Neural cell (in vitro differentiated cells): Measurements from ENCODE around the gene COL19A1. TPM values are rescaled to one million over a fixed set of nuclear protein-coding genes. Genes with fewer than 3 reads are reported as not detected.

Source experiments
- H2AFZ ChIP-seq: fragments of 200-600, 300-800 bp; sonication (generic), shearing (Covaris generic); 2 replicates; pipeline ENCODE4 v1.6.0; 2014; ENCODE audit warnings: low read depth, mild to moderate bottlenecking, antibody characterized with exemption, low read length, moderate library complexity
- H3F3A ChIP-seq: fragments of 200-600 bp; shearing (Covaris generic); 2 replicates; pipeline ENCODE4 v1.6.1; 2016; ENCODE audit warnings: mild to moderate bottlenecking, moderate library complexity, mixed read lengths, antibody characterized with exemption, low read length; ENCODE audit not compliant: insufficient read depth, poor library complexity, severe bottlenecking
- H3K27ac ChIP-seq: fragments of 200-600, 300-800 bp; sonication (generic), shearing (Covaris generic); 2 replicates; pipeline ENCODE4 v1.5.1; 2014; ENCODE audit warnings: mild to moderate bottlenecking, low read length, moderate library complexity
- H3K27me3 ChIP-seq: fragments of 300-800, 200-600 bp; sonication (generic), shearing (Covaris generic); 2 replicates; pipeline ENCODE4 v1.6.0; 2014; ENCODE audit warnings: mild to moderate bottlenecking, low read depth, low read length, moderate library complexity; ENCODE audit not compliant: insufficient read depth
- H3K36me3 ChIP-seq: fragments of 300-800, 200-600 bp; sonication (generic), shearing (Covaris generic); 2 replicates; pipeline ENCODE4 v1.5.1; 2014; ENCODE audit warnings: mild to moderate bottlenecking, antibody characterized with exemption, low read length, moderate library complexity; ENCODE audit not compliant: insufficient read depth
- H3K4me2 ChIP-seq: fragments of 300-800, 200-600 bp; sonication (generic), shearing (Covaris generic); 2 replicates; pipeline ENCODE4 v1.6.0; 2014; ENCODE audit warnings: mild to moderate bottlenecking, low read length
- H3K4me3 ChIP-seq: fragments of 300-800, 200-600 bp; sonication (generic), shearing (Covaris generic); 2 replicates; pipeline ENCODE4 v1.5.1; 2014; ENCODE audit warnings: mild to moderate bottlenecking, low read length, moderate library complexity
- H3K79me2 ChIP-seq: fragments of 200-600 bp; shearing (Covaris generic); replicated peaks from 2 replicates; pipeline ENCODE4 v1.6.0; 2014; ENCODE audit warnings: mild to moderate bottlenecking, low read length, moderate library complexity; ENCODE audit not compliant: insufficient read depth
- H3K9ac ChIP-seq: fragments of 300-800, 200-600 bp; sonication (generic), shearing (Covaris generic); 2 replicates; pipeline ENCODE4 v1.6.1; 2016; ENCODE audit warnings: mild to moderate bottlenecking, low read length, mixed read lengths
- H3K9me2 ChIP-seq: fragments of 200-600 bp; shearing (Covaris generic); 2 replicates; pipeline ENCODE4 v1.6.1; 2016; ENCODE audit warnings: mild to moderate bottlenecking, low read length, mixed read lengths; ENCODE audit not compliant: insufficient read depth
- H3K9me3 ChIP-seq: fragments of 200-600, 300-800 bp; sonication (generic), shearing (Covaris generic); 2 replicates; pipeline ENCODE4 v1.6.1; 2016; ENCODE audit warnings: mild to moderate bottlenecking, mixed run types, low read length, moderate library complexity, mixed read lengths
- H4K20me1 ChIP-seq: fragments of 200-600 bp; shearing (Covaris generic); 2 replicates; pipeline ENCODE4 v1.6.1; 2016; ENCODE audit warnings: mild to moderate bottlenecking, mixed run types; ENCODE audit not compliant: insufficient read depth
- CTCF ChIP-seq: fragments of 450-650 bp; IDR thresholded peaks from 2 replicates; pipeline ENCODE4 v1.5.1; 2014; ENCODE audit warnings: antibody characterized with exemption, mild to moderate bottlenecking, moderate library complexity; ENCODE audit not compliant: poor library complexity, severe bottlenecking
- EP300 ChIP-seq: fragments of 450-650 bp; conservative IDR thresholded peaks from 2 replicates; pipeline ENCODE4 v1.6.1; 2014; ENCODE audit warnings: antibody characterized with exemption, mild to moderate bottlenecking, moderate library complexity; ENCODE audit not compliant: poor library complexity, severe bottlenecking
- EZH2 ChIP-seq: fragments of 200-600, 300-800 bp; shearing (Covaris generic), sonication (generic); IDR thresholded peaks from 2 replicates; pipeline ENCODE4 v1.6.1; 2014; ENCODE audit warnings: antibody characterized with exemption, low read length, borderline replicate concordance, mild to moderate bottlenecking; ENCODE audit not compliant: insufficient read depth, poor library complexity, severe bottlenecking
- MXI1 ChIP-seq: fragments of 450-650 bp; conservative IDR thresholded peaks from 2 replicates; pipeline ENCODE4 v1.6.1; 2014; ENCODE audit warnings: antibody characterized with exemption, mild to moderate bottlenecking; ENCODE audit not compliant: poor library complexity, severe bottlenecking
- POLR2AphosphoS5 ChIP-seq: IDR thresholded peaks from 2 replicates; pipeline ENCODE4 v1.6.1; 2012
- RAD21 ChIP-seq: fragments of 450-650 bp; conservative IDR thresholded peaks from 2 replicates; pipeline ENCODE4 v1.6.1; 2014; ENCODE audit warnings: antibody characterized with exemption, mild to moderate bottlenecking, moderate library complexity
- REST ChIP-seq: IDR thresholded peaks from 2 replicates; pipeline ENCODE4 v1.6.1; 2012; ENCODE audit warnings: borderline replicate concordance
- SMC3 ChIP-seq: fragments of 450-650 bp; conservative IDR thresholded peaks from 2 replicates; pipeline ENCODE4 v1.6.1; 2014; ENCODE audit warnings: antibody characterized with exemption, mild to moderate bottlenecking, moderate library complexity; ENCODE audit not compliant: poor library complexity
- TAF1 ChIP-seq: IDR thresholded peaks from 2 replicates; pipeline ENCODE4 v1.6.1; 2012; ENCODE audit warnings: low read depth
- polyA plus RNA-seq: library from polyadenylated mRNA; depleted of rRNA; stranded (reverse); fragments of >200 nt; gene quantifications from 2 replicates; pipeline ENCODE4 v1.2.3, GENCODE V29; 2014

The COL19A1 gene
- polyA plus RNA-seq, 1 donor from 2014 or later, result 0.24 TPM

GRCh38 chr6:69935079-69935478 is 68.7 kb downstream of the COL19A1 start:
- TF ChIP-seq RAD21 (no peak), EZH2 (no peak), POLR2AphosphoS5 (no peak), MXI1 (no peak), CTCF (no peak)
- Histone ChIP-seq H3K36me3 (no peaks in the 10 kb centered on the region), H3K4me2 (no peak overlapping the region), H3K9me2 (no peaks in the 10 kb centered on the region), H4K20me1 (no peaks in the 10 kb centered on the region), H3K27me3 (no peaks in the 10 kb centered on the region), H3K9ac (no peak overlapping the region), H3K79me2 (no peaks in the 10 kb centered on the region), H3K27ac (no peak overlapping the region), H3K9me3 (no peaks in the 10 kb centered on the region), H3K4me3 (no peak overlapping the region), H3F3A (no peaks in the 10 kb centered on the region), H2AFZ (no peak overlapping the region)

- Histone ChIP-seq H3K36me3 (no peaks in the 10 kb centered on the region), H4K20me1 (no peaks in the 10 kb centered on the region), H3K9ac (no peak overlapping the region), H3K4me2 (no peak overlapping the region), H3K27ac (no peak overlapping the region), H3K79me2 (no peaks in the 10 kb centered on the region), H3F3A (no peaks in the 10 kb centered on the region), H3K27me3 (no peaks in the 10 kb centered on the region), H3K4me3 (no peak overlapping the region), H3K9me3 (no peaks in the 10 kb centered on the region), H3K9me2 (no peaks in the 10 kb centered on the region), H2AFZ (no peak overlapping the region)
- TF ChIP-seq POLR2AphosphoS5, result no peak
- no peak for TF ChIP-seq EP300
- no peak for TF ChIP-seq MXI1
- TF ChIP-seq SMC3, result no peak
- no peak for TF ChIP-seq TAF1
- TF ChIP-seq REST, result no peak
- no peak for TF ChIP-seq CTCF
- no peak for TF ChIP-seq RAD21
- no peak for TF ChIP-seq EZH2
Observed at GRCh38 chr6:69936674-69937363, 70.5 kb downstream of the COL19A1 start.
